ENCODE data around the gene METTL24.
"Not testable (repeated sequence)": the region's sequence is repeated elsewhere in the genome, so short reads cannot be mapped to it uniquely, and the experiment has no call there.

Gene METTL24

DNA sequence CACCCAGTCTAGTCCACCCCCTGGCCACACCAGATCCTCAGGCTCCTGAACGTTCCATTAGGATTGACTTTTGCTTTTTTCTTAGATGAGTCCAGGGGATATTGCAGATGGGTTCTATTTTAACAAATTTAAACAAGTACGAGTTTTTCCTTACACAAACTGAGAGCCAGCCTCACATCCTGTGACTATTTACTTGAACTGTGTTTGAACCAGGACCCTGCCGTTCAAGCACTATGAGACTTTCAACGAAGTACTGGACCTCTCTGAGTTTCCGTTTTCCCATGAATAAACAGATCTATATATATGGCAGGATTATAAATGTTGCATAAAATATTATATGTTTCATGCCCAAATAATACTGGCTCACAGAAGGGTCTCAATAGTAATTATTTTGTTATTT, 1.4 kb upstream of the METTL24 start:
- no peak for DNase-seq

DNA sequence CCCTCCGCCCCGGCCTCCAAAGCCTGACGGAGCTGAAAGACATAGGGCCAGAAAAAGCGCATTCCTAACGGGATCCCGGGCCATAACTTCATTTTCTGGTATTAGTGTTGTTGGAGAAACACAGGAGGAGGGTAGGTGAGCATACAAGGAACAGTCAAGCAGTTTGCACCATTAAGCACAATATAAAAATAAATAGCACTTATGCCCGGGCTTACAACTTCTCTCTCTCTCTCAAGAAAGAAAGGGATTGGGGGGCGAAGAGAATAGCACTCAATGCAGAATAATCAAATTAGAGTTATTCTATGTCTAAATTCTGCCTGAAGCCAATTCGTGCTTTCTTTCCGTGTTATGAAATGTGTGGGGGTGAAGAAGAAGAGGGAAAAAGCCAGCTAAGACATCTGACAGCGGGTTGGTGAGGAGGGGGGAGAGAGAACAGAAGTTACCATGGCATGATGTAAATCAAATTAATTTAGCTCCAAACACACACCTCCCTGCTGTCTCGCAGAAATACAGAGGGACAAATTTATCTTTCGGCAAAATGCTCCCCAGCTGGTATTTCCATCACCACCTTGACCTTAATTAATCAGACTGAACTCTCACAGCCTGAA, 508 bp upstream of the METTL24 start:
- no peak for DNase-seq

DNA sequence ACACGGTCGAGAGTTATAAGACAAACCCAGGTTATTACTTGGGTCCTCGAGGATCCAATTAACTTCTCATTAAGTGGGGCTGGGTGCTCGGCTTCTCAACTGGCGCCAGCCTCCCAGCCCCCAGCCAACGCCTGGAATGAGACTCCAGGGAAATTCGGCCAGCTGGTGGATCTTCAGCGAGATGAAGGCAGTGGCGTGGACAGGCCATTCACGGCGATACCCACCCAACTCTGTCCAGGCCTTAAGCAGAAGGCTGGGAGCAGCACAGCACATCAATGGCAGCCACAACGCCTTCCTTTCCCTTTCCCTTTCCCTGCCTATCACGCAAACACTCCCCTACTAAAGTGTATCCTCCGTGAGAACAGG, 868 bp downstream of the METTL24 start:
- no peak for DNase-seq

DNA sequence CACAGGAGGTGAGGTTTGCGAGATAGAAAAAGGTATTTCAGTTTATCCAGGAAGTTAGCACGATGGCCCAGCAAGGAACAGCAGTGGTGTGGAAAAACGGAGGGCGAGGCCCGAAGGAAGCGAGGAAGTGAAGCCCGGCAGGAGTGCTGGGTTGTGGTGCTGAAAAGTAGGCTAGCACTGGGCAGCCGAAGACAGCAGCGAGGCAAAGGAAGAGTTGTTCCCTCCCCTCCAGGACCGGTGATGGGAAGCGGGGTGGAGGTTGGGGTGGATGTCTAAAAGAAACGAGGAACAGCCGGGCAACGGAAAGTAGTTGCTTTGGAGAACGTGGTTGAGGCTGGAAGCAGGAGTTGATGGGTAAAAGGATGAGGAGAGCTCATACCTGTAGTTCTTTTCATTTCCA, 1.4 kb downstream of the METTL24 start:
- DNase-seq, result no peak

DNA sequence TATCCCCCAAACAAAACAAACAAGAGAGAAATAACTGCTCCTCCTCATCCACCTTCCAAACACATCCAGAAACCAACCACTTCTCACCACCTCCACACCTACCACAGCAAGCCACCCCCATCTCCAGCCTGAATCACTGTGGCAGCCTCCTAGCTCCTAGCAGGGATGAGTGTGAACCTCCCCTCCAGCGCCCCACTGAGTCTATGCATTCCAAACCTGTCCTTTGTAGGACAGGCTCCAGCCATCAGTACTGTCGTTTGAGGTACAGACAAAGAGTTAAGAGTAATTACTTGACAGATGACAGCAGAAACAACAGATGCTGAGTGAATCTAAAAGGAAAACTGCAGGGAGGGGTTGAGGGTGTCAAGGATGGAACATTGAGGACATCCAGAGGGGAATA, 2.4 kb downstream of the METTL24 start:
- DNase-seq, result no peak

DNA sequence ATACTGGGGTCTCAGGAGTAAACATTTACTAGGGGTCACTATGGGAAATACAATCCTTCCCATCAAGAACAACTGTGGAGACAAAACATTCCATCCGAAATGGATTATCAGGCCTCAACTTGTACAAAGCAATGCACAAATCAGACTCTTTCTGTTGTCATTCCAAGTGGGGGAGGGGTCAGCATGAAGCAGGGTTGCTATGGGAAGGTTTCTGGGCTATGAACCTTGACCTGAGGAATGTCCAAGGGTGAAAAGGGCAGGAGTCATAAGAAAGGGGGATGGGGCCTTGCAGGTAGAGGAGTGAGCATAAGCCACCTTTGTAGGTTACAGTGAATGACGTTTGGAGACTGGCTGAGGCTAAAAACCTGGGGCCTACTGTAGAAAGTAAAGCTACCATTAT, 3.1 kb downstream of the METTL24 start:
- DNase-seq, result no peak

DNA sequence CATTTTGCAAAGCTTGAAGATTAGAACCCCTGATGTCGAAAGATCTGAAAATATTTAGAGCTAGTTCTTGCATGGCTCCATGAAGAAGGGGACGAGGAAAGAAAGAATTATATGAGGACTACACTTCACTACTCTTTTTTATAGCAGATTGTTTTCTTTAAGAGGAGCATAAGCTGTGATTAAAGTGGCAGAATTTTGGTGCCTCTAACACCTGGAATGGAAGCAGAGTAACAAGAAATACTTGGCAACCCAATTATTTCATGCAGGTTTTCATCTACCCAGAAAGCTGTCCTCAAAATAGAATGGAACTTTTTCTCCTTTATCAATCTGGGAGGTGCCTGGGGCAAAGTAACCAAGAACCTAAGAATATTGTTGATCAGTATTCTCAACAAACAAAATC, 4.0 kb downstream of the METTL24 start:
- DNase-seq, result no peak

DNA sequence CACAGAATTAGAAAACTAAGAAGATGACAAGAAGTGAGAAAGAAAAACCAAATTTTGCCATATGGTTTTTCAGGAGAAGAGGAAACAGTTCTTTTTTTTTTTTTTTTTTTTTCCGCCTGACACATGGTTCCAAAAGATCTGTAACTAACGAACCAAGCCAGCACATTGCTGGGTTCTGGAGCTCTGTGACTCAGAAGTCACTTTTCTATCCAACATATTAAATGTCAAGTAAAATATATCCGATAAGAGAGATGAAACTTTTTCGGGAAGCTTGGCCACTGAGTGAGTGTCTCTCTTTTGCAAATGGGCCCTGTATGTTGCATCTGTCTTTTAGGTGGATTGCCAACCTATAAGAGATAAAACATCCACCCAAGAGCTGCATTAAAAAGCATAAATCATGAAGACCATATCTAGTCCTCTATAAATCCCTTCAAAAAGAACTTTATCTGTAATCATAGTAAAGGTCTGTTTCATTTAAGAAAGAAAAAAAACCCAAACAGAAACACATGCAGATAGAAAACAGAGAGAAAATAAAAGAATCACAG, 4.6 kb downstream of the METTL24 start:
- DNase-seq, result no peak

DNA sequence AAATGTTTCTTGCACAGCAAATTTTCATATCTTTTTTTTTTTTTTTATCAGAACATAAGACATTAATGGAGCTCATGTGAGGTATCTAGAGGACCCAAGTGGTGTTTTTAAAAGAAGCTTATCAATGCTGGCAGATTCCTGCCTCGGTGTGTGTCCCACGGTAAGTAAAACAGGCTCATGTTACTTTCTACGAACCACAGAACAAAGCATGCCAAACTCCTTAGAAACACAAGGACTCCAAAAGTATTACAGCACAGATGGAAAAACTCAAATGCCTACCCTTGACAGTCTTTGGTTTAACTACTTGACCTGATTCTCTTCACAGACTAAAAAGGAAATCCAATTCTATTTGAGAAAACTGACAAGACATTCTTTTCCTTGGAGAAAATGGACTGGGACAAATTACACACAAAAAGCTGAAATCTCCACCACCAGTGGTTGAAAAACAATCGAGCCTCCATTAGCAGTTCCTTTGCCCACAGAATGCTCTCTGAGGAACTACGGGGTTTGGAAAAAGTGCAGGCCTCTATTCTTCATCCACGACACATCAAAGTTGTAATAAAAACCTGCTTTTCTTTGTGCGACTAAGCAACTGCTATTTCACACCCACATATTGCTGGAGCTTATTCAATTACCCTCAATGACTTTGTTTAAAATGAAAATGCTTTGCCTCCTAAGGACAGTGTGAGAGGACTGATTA, 5.4 kb downstream of the METTL24 start:
- DNase-seq, result no peak

DNA sequence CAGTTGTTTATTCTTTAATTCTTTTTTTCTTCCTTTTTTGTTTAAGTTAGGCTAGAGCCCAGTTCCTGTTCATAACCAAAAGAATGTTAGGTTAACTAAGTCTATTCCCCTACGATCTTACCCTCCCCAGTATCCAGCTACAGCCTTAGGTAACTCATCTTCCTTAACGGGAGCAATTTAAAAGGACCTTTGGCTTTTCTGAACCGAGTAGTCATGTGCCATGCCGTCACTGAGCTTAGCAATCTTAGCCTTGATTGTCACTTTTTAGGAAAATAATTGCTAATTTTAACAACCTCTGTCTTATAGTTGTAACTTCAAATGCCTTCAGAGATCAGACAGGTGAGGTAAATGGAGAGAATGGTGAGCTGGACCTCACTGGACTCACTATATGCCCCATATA, 6.2 kb downstream of the METTL24 start:
- DNase-seq, result no peak

DNA sequence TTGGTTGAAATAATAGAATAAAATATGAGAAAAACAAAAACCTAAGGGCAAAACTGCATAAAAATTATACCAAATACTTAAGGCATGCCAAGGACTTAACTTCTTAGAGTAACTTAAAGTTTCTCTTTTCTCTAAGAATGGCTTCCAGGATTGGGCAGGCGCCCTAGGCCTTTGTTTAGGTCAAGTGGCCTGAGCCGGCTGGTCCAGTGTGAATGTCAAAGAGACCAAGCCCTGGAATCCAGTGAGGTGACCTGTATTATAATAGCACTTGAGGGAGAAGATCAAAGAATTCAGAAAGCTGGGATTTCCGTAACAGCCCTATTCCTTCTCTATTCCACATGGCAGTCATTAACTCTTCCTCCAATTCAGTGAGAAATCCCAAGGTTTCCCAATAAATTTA, 6.6 kb downstream of the METTL24 start:
- no peak for DNase-seq

DNA sequence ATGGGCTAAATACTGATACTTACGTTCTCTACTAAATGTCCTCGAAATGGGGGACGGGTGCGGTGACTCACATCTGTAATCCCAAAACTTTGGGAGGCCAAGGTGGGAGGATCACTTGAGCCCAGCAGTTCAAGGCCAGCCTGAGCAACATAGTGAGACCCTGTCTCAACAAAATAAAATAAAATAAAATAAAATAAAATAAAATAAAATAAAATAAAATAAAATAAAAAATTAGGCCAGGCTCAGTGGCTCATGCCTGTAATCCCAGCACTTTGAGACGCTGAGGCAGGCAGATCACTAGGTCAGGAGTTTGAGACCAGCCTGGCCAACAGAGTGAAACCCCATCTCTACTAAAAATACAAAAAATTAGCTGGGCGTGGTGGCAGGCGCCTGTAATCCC, 7.6 kb downstream of the METTL24 start:
- DNase-seq, result not testable (repeated sequence)

DNA sequence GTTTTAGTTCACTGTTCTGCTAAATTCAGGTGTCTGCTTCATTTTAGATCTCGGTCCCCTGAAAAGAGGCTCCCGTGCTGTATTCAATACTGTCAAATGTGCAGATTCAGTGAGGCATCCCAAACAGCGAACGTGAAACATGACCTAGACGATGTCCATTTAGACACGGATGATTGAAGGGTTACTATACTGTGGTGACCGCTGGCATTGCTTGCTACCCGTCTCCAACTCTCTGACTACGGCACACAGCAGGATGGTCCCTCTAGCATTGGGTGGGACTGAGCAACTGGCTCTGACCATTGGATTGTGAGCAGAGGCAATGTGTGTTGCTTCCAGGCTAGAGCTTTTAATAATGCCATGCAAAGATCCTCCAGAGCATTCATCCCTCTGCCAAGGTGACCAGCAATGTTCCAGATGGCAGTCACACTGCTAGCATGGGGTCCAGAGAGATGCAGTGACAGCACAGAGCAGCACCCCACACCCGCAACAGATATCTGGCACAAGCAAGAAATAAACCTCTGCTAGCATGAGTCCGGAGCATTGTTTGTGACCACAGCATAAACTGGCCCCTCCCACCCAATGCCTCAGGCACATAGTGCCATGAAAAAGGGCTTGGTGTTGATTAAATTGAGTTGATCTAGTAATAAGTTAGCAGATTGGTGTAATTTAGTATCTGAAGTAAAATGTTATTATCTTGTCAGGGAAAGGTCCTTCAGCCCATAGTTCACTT, 9.0 kb downstream of the METTL24 start:
- no peak for DNase-seq

DNA sequence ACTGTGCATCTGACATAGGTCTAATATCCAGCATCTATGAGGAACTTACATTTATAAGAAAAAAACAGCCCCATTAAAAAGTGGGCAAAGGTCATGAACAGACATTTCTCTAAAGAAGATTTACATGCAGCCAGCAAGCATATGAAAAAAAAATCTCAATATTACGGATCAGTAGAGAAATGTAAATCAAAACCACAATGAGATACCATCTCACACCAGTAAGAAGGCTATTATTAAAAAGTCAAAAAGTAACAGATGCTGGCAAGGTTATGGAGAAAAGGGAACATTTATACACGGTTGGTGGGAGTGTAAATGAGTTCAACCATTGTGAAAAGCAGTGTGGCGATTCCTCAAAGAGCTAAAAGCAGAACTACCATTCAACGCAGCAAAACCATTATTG, 13.1 kb downstream of the METTL24 start:
- DNase-seq, result no peak

DNA sequence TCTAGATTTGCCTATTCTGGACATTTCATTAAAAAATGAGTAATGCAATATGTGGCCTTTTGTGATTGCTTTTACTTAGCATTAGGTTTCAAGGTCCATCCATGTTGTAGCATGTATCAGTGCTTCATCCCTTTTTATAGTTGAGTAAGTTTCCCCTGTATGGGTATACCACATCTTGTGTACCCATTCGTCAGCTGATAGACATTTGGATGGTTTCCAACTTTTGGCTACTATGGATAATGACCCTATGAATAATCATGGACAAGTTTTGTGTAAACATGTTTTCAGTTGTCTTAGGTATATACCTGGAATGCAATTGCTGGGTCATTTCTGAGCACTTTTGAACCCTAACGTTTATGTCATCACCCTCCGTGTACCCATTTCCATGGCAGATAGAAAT, 15.4 kb downstream of the METTL24 start:
- DNase-seq, result no peak

DNA sequence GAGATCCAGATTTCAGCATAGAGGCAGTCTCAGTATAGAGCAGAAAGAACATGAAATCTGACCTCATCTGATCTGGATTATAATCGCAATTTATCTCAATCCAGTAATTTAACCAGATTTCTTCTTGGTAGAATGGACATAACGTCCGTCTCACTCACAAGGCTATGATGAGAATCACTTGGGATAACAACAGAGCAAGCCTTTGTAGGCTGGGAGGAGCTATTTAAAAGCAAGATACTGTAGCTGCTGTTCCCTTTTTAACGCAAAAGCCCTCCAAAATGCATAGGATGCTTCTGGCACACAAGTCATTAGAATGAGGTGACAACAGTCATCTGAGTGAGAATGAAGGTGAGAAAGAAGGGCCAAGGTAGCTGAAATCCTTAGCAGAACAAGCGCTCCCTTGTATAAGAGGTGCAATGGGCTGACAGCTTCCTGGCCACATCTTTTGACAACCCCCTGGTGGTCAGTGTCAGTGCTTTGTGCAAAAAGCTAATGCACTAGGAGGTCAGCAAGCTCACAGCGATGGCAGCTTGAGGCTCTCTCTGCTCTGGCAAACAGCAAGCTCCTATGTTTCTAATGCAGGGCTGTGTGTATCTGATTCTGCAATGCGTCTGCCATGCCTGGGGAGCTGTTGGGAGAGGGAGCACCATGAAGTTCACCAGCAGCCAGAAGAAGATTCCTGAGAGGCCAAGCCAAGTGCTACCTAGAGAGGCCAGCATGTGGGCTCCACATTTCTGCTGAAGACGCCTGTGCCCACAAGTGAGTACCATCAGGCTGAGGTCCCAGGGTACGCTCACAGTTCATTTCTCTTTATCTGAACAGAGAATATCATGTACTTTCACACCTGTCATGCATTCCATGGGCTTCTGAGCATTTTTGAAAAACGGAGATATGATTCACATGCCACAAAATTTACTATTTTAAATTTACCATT, 16.2 kb downstream of the METTL24 start:
- DNase-seq, result no peak

DNA sequence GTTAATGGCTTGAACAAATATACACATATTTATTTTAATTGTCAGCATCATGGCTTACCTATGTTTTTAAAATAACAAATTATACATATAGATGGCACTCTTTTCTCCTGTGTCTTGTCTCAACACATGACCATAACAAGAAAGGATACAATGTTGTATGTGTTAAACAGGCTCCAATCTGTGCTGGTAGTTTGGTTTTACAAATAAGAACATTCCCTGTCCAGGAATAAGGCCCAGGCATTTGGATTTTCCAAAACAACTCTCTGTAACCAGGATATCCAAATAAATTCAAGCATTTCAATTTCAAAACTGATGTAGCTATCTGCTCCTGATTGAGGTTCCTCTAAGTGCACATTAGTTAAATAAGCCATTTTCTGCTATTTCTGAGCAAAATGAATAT, 17.1 kb downstream of the METTL24 start:
- no peak for DNase-seq

DNA sequence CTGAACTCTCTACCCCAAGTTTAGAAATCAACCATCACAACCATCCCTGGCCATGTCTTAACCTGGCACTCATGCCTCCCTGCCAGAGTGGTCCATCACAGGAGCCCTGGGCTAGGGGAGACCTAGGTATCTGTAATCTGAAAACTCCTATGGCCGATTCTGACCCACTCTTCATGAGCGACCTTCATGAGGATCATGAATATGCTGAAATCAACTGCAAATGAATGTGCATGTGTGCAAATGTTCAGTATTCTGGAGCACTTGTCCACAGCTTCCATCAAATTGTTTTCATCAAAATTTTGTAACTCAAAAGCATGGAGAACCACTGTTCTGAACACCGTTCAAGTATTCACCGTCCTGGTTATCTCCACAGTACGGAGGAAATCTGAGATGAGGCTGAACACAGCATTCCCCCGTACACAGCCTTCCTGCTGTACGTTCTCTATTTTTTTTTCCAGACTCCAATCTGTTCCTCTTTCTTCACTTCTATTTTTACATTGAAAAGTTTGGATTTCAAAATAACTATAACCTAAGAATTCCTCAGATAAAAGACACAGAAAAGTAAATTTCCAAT, 17.7 kb downstream of the METTL24 start:
- DNase-seq, result no peak

DNA sequence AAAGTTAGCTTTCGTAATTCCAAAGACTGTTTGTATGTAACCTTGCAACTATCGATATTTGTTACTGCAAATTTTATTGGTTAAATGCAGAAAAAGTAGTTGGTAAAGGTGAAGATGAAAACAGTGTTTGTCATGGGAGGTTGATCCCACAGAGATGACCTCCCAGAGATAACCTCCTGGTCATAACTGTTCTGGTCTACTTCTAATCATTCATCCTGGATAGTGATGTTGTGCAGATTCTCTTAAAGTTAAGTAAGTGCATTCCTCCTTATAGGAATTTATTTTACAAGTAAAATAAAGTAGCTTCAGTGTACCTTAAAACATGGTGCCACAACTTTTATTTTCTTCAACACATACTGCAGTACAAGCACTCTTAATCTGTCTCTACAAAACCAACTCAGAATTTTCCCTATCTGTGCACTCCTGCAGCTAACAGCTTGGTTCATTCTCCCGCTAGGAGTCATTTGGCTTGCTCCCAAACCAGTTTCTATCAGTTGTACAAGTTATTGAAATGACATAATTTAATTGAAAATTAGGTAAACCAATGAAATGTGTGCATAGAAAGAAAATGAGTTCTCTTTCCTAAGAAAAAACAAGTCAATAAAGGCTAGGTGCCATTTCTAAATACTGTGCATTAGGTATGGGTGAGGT, 19.2 kb downstream of the METTL24 start:
- DNase-seq, result no peak

DNA sequence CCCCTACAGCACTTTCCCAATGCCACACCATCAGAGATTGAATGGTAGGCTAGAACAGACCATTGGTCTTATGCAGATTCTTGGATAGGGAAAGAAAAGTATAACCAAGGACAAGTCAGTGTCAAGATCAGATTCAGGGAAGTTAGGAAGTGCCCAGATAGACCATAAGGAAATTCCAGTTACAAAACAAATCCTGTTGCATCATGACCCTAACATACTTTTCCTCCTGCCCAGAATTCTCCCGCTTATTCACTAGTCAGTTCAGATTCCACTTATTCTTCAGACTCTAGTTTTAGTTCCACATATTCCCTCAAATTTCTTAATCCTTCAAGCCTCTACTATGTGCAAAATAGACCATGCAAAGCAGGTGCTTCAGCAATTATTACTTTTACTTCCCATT, 20.7 kb downstream of the METTL24 start:
- DNase-seq, result no peak

DNA sequence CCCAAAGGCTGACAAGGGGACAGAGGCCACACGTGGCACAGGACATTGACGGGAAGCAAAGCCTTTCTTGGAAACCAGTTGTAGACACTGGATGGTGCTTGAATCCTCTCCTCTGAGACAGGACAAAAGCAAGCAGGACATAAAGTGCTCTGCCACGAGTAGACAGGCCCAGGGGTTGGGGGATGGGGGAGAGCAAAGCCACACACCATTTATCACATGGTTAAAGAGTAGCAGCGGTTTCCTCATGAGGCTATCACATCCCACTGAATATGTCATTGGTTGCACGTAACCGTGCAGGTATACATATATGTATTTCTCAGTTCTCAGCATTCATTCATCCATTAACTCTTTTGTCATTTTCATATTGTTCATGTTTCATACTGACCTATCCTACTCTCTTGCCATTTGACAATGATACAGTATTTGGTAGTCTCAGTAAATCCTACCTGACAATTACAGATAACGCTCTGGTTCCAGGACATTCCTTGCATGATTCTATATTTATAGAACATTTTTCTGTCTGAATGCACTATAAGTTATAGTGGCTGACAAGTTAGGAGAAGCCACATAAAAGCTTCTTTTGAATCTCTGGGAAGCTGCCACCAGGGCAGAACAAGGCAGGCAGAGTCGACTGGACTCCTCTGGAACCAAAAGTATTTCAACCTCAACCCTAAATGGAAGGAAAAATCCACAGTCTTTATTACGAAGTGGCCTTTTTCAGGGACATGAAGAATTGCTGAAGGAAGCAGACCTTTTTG, 23.5 kb downstream of the METTL24 start:
- no peak for DNase-seq
